ENCODE results near the gene GIMAP2.

The GIMAP2 gene

GRCh38 chr7:150717814-150718420 lies 32.4 kb downstream of the GIMAP2 start:
- ChIA-PET POLR2A (no interaction called here), CTCF (interaction anchor here (0.6 kb wide), 1 partner anchor 23 kb away, joined by 3 read pairs; no protein-coding TSS in a partner anchor)
- TF ChIP-seq PRDM10 (tag by site-specific recombination; IDR thresholded peaks at IDR 0.05) (no peak), ZNF580 (tag by site-specific recombination; IDR thresholded peaks at IDR 0.05) (no peak), ZBTB1 (tag by site-specific recombination; IDR thresholded peaks at IDR 0.05) (no peak), ZNF777 (tag by site-specific recombination; IDR thresholded peaks at IDR 0.05; ENCODE audit: borderline replicate concordance) (no peak), ATF2 (tag by site-specific recombination; IDR thresholded peaks at IDR 0.05; ENCODE audit: low read depth) (no peak), ZNF239 (tag by site-specific recombination; IDR thresholded peaks at IDR 0.05) (no peak), ZBTB20 (tag by site-specific recombination; IDR thresholded peaks at IDR 0.05) (no peak), ZNF350 (tag by site-specific recombination; IDR thresholded peaks at IDR 0.05) (no peak), ZNF280D (tag by site-specific recombination; IDR thresholded peaks at IDR 0.05) (no peak), SP2 (tag by site-specific recombination; IDR thresholded peaks at IDR 0.05) (no peak), ZNF391 (tag by site-specific recombination; IDR thresholded peaks at IDR 0.05; ENCODE audit: borderline replicate concordance, low read depth) (no peak), ZFHX2 (tag by site-specific recombination; conservative IDR thresholded peaks at IDR 0.05) (no peak), ZNF521 (tag by site-specific recombination; IDR thresholded peaks at IDR 0.05) (no peak), ZNF785 (tag by site-specific recombination; IDR thresholded peaks at IDR 0.05) (no peak)
- no peaks in the 10 kb centered on the region for H3K4me1 ChIP-seq (ENCODE audit: control insufficient read depth, insufficient read depth, low read length)
- H3K9me3 ChIP-seq (ENCODE audit: control insufficient read depth, insufficient read depth, low read depth, low read length) = no peaks in the 10 kb centered on the region
- no peak overlapping the region for H3K27ac ChIP-seq (ENCODE audit: extremely low read depth, low read depth, low read length)
- H3K36me3 ChIP-seq (ENCODE audit: control insufficient read depth in 2 of 2, insufficient read depth in 1 of 2, low read length in 2 of 2) = no peaks in the 10 kb centered on the region
- no peak overlapping the region for H3K4me3 ChIP-seq (ENCODE audit: low read depth, low read length)

- no peaks in the 10 kb centered on the region for H3K36me3 ChIP-seq (ENCODE audit: control insufficient read depth in 2 of 2, insufficient read depth in 1 of 2, low read length in 2 of 2)
- ChIA-PET POLR2A (interaction anchor here (0.5 kb wide), 1 partner anchor 36 kb away, joined by 3 read pairs; no protein-coding TSS in a partner anchor), CTCF (no interaction called here)
- no peak overlapping the region for H3K4me3 ChIP-seq (ENCODE audit: low read depth, low read length)
- no peak overlapping the region for H3K27ac ChIP-seq (ENCODE audit: extremely low read depth, low read depth, low read length)
- TF ChIP-seq ZBTB48 (tag by site-specific recombination; IDR thresholded peaks at IDR 0.05) (no peak), ZNF211 (tag by site-specific recombination; IDR thresholded peaks at IDR 0.05; ENCODE audit: low read depth) (no peak), ZNF354C (tag by site-specific recombination; IDR thresholded peaks at IDR 0.05; ENCODE audit: borderline replicate concordance, low read depth) (no peak), ZNF561 (tag by site-specific recombination; IDR thresholded peaks at IDR 0.05; ENCODE audit: borderline replicate concordance) (no peak), SP7 (tag by site-specific recombination; IDR thresholded peaks at IDR 0.05) (no peak), ZNF664 (tag by site-specific recombination; IDR thresholded peaks at IDR 0.05) (no peak), ZNF529 (tag by site-specific recombination; IDR thresholded peaks at IDR 0.05; ENCODE audit: insufficient replicate concordance) (no peak)
- no peaks in the 10 kb centered on the region for H3K4me1 ChIP-seq (ENCODE audit: control insufficient read depth, insufficient read depth, low read length)
- no peaks in the 10 kb centered on the region for H3K9me3 ChIP-seq (ENCODE audit: control insufficient read depth, insufficient read depth, low read depth, low read length)
Observed at GRCh38 chr7:150719436-150719835, 33.9 kb downstream of the GIMAP2 start.
